IMR-90 (cell line): ENCODE measurements around the gene SOX6. TPM values are rescaled to one million over a fixed set of nuclear protein-coding genes. Genes with fewer than 3 reads are reported as not detected.

Experiments
- ATAC-seq: fragments of 200-7000 bp; cut with Tn5 transposase; 2 replicates; pipeline ENCODE4 v1.9.1; 2020; ENCODE audit warnings: low read depth, mild to moderate bottlenecking, moderate library complexity
- BruUV-seq: library from RNA; stranded (reverse); fragments of 400-500 nt; replicated peaks from 2 replicates; lab custom pipeline; 2021; lab: Mats Ljungman, UMichigan
- CTCF ChIA-PET: fragments of 300-600 bp; formaldehyde crosslinking; extraction: SDS; loops from one replicate; lab custom pipeline; 2021; ENCODE audit warnings: antibody characterized with exemption; lab: Yijun Ruan, JAX
- POLR2A ChIA-PET: fragments of 300-600 bp; sonication (Branson Sonifier 250); formaldehyde crosslinking; loops from one replicate; lab custom pipeline; 2022; ENCODE audit warnings: antibody characterized with exemption; ENCODE audit not compliant: unreplicated experiment; lab: Charles Lee
- DNase-seq: peaks from one replicate; pipeline ENCODE4 v3.0.0; 2013
- H2AFZ ChIP-seq: replicated peaks from 2 replicates; pipeline ENCODE3; 2013; ENCODE audit warnings: low read length, mild to moderate bottlenecking; ENCODE audit not compliant: poor library complexity
- H2AK5ac ChIP-seq: 2 replicates; pipeline ENCODE4 v1.6.1; 2013; ENCODE audit warnings: low read depth, low read length, inconsistent platforms
- H2AK9ac ChIP-seq: replicated peaks from 2 replicates; pipeline ENCODE3; 2013; ENCODE audit warnings: mild to moderate bottlenecking, low read depth, low read length, moderate library complexity; ENCODE audit not compliant: poor library complexity
- H2BK120ac ChIP-seq: 2 replicates; pipeline ENCODE4 v1.6.1; 2013; ENCODE audit warnings: low read depth, low read length, inconsistent platforms
- H2BK15ac ChIP-seq: 3 replicates; pipeline ENCODE4 v1.6.1; 2013; ENCODE audit warnings: low read depth, low read length, inconsistent platforms
- H2BK20ac ChIP-seq: 2 replicates; pipeline ENCODE4 v1.6.1; 2013; ENCODE audit warnings: low read depth, mild to moderate bottlenecking, inconsistent platforms, low read length, moderate library complexity
- H2BK5ac ChIP-seq: 2 replicates; pipeline ENCODE4 v1.6.1; 2013; ENCODE audit warnings: mild to moderate bottlenecking, low read depth, low read length, inconsistent platforms; ENCODE audit not compliant: poor library complexity, severe bottlenecking
- H3K14ac ChIP-seq: replicated peaks from 2 replicates; pipeline ENCODE4 v1.6.1; 2013; ENCODE audit warnings: low read depth, low read length, inconsistent platforms
- H3K18ac ChIP-seq: 2 replicates; pipeline ENCODE4 v1.6.1; 2013; ENCODE audit warnings: low read depth, low read length, control low read depth
- H3K23ac ChIP-seq: 2 replicates; pipeline ENCODE4 v1.6.1; 2013; ENCODE audit warnings: low read depth, low read length, inconsistent platforms
- H3K27ac ChIP-seq: 2 replicates; pipeline ENCODE4 v1.5.1; 2013; ENCODE audit warnings: mild to moderate bottlenecking, control low read depth, low read length; ENCODE audit not compliant: insufficient read depth
- H3K27me3 ChIP-seq: 2 replicates; pipeline ENCODE4 v1.6.1; 2013; ENCODE audit warnings: low read length; ENCODE audit not compliant: control insufficient read depth, insufficient read depth
- H3K36me3 ChIP-seq: 2 replicates; pipeline ENCODE4 v1.6.1; 2013; ENCODE audit warnings: low read length, mixed read lengths; ENCODE audit not compliant: control insufficient read depth, insufficient read depth
- H3K4ac ChIP-seq: 2 replicates; pipeline ENCODE4 v1.6.1; 2013; ENCODE audit warnings: low read depth, low read length, inconsistent platforms
- H3K4me1 ChIP-seq: 2 replicates; pipeline ENCODE4 v1.6.1; 2013; ENCODE audit warnings: low read length, mixed read lengths; ENCODE audit not compliant: control insufficient read depth, insufficient read depth
- H3K4me2 ChIP-seq: 2 replicates; pipeline ENCODE4 v1.6.1; 2013; ENCODE audit warnings: low read depth, mild to moderate bottlenecking, control low read depth, low read length, moderate library complexity
- H3K4me3 ChIP-seq: 2 replicates; pipeline ENCODE4 v1.5.1; 2013; ENCODE audit warnings: low read depth, mild to moderate bottlenecking, control low read depth, low read length, moderate library complexity; ENCODE audit not compliant: insufficient read depth
- H3K56ac ChIP-seq: 2 replicates; pipeline ENCODE4 v1.6.1; 2013; ENCODE audit warnings: low read length, inconsistent platforms; ENCODE audit not compliant: insufficient read depth; ENCODE audit errors: extremely low read depth
- H3K79me1 ChIP-seq, 2 experiments: 2 replicates each; pipeline ENCODE4 v1.6.1; 2013; ENCODE audit warnings: low read length in 2 of 2, inconsistent platforms in 1 of 2, low read depth in 1 of 2
- H3K9ac ChIP-seq: 2 replicates; pipeline ENCODE4 v1.6.1; 2013; ENCODE audit warnings: low read depth, low read length, control low read depth
- H3K9me1 ChIP-seq: 2 replicates; pipeline ENCODE4 v1.6.1; 2013; ENCODE audit warnings: low read length, inconsistent platforms; ENCODE audit not compliant: insufficient read depth
- H3K9me3 ChIP-seq: 2 replicates; pipeline ENCODE4 v1.6.1; 2013; ENCODE audit warnings: low read length; ENCODE audit not compliant: control insufficient read depth, insufficient read depth
- H4K20me1 ChIP-seq: 2 replicates; pipeline ENCODE4 v1.6.1; 2013; ENCODE audit warnings: low read length, inconsistent platforms; ENCODE audit not compliant: insufficient read depth
- H4K5ac ChIP-seq: 2 replicates; pipeline ENCODE4 v1.6.1; 2013; ENCODE audit warnings: mild to moderate bottlenecking, low read depth, low read length, control low read depth
- H4K8ac ChIP-seq, 2 experiments: 2 replicates each; pipeline ENCODE4 v1.6.1; 2013; ENCODE audit warnings: low read depth in 2 of 2, low read length in 2 of 2, control low read depth in 1 of 2, inconsistent platforms in 1 of 2
- H4K91ac ChIP-seq: 2 replicates; pipeline ENCODE4 v1.6.1; 2013; ENCODE audit warnings: low read depth, low read length, inconsistent platforms; ENCODE audit not compliant: insufficient read depth
- BHLHE40 ChIP-seq: fragments of 150-350 bp; IDR thresholded peaks from 2 replicates; pipeline ENCODE4 v1.6.1; 2016; ENCODE audit warnings: mild to moderate bottlenecking, low read depth, low read length
- CEBPB ChIP-seq: IDR thresholded peaks from 2 replicates; pipeline ENCODE4 v1.6.1; 2012; ENCODE audit warnings: low read depth, low read length, improper control_type of control experiment
- CHD1 ChIP-seq: IDR thresholded peaks from 2 replicates; pipeline ENCODE4 v1.6.1; 2012; ENCODE audit warnings: low read depth, low read length, improper control_type of control experiment
- FOS ChIP-seq: fragments of 150-350 bp; IDR thresholded peaks from 2 replicates; pipeline ENCODE4 v1.6.1; 2016; ENCODE audit warnings: low read depth, low read length
- MAFK ChIP-seq: IDR thresholded peaks from 2 replicates; pipeline ENCODE4 v1.6.1; 2012; ENCODE audit warnings: low read depth, low read length, improper control_type of control experiment
- MAZ ChIP-seq: IDR thresholded peaks from 2 replicates; pipeline ENCODE4 v1.6.1; 2012; ENCODE audit warnings: low read depth, mild to moderate bottlenecking, low read length, improper control_type of control experiment, moderate library complexity, borderline replicate concordance
- MXI1 ChIP-seq: IDR thresholded peaks from 2 replicates; pipeline ENCODE4 v1.6.1; 2012; ENCODE audit warnings: low read depth, mild to moderate bottlenecking, low read length, moderate library complexity, borderline replicate concordance
- NFE2L2 ChIP-seq: fragments of 150-350 bp; IDR thresholded peaks from 2 replicates; pipeline ENCODE4 v1.6.1; 2016; ENCODE audit warnings: low read depth, mild to moderate bottlenecking, low read length
- POLR2A ChIP-seq: IDR thresholded peaks from 2 replicates; pipeline ENCODE4 v1.6.1; 2012; ENCODE audit warnings: mild to moderate bottlenecking, low read depth, low read length
- RAD21 ChIP-seq: IDR thresholded peaks from 2 replicates; pipeline ENCODE4 v1.6.1; 2012; ENCODE audit warnings: low read length, improper control_type of control experiment
- RCOR1 ChIP-seq: IDR thresholded peaks from 2 replicates; pipeline ENCODE4 v1.6.1; 2012; ENCODE audit warnings: mild to moderate bottlenecking, low read length, improper control_type of control experiment; ENCODE audit not compliant: insufficient replicate concordance
- RFX5 ChIP-seq: IDR thresholded peaks from 2 replicates; pipeline ENCODE4 v1.8.0; 2012; ENCODE audit warnings: low read depth, mild to moderate bottlenecking, low read length, moderate library complexity
- SMC3 ChIP-seq: fragments of 150-350 bp; IDR thresholded peaks from 2 replicates; pipeline ENCODE4 v1.6.1; 2016; ENCODE audit warnings: low read depth, mild to moderate bottlenecking, antibody characterized with exemption, low read length, moderate library complexity
- WGBS, 2 experiments: methylation state at CpG; one replicate each; pipeline versions ENCODE4 v1.1.5 to v1.1.7; 2013; ENCODE audit warnings: missing lambda C conversion rate in 2 of 2; ENCODE audit not compliant: insufficient read length in 1 of 2; ENCODE audit errors: extremely low coverage in 2 of 2; 5-methylcytosine and 5-hydroxymethylcytosine counted together
- dilution Hi-C: fragments of 300-500 bp; cut with HindIII; formaldehyde crosslinking; loops from one replicate; pipeline ENCODE4 v1.14.3; 2018; ENCODE audit warnings: low sequenced_read_pairs; ENCODE audit not compliant: unreplicated experiment
- in situ Hi-C: fragments of 300-500 bp; cut with MboI; formaldehyde crosslinking; loops from 3 replicates; pipeline ENCODE4 v1.14.3; 2019; ENCODE audit warnings: low sequenced_read_pairs, inconsistent platforms, mixed read lengths
- intact Hi-C: fragments of 100-400 bp; cut with micrococcal nuclease; formaldehyde crosslinking; loops from 2 replicates; pipeline ENCODE4 v1.10.0; 2022
- polyA plus RNA-seq, 3 experiments: library from polyadenylated mRNA; depleted of rRNA; stranded (reverse); fragments of >200 nt; gene quantifications; 2 replicates each; pipeline ENCODE4 v1.2.3, GENCODE V29; 2012; ENCODE audit warnings: low replicate concordance in 1 of 3
- total RNA-seq: library from RNA; depleted of rRNA; stranded (reverse); fragments of >200 nt; gene quantifications from 2 replicates; pipeline ENCODE4 v1.2.3, GENCODE V29; 2012
- TF ChIP-seq, protein P1 (sequence below): fragments of 150-350 bp; IDR thresholded peaks from 2 replicates; pipeline ENCODE4 v1.6.1; 2017; ENCODE audit warnings: mild to moderate bottlenecking, antibody characterized with exemption, low read length, low read depth
- TF ChIP-seq, protein P2 (sequence below): fragments of 150-350 bp; IDR thresholded peaks from 2 replicates; pipeline ENCODE4 v1.6.1; 2016; ENCODE audit warnings: low read depth, mild to moderate bottlenecking, low read length, moderate library complexity, borderline replicate concordance
- TF ChIP-seq, protein P3 (sequence below): conservative IDR thresholded peaks from 2 replicates; pipeline ENCODE4 v1.5.1; 2012; ENCODE audit warnings: mild to moderate bottlenecking, low read depth, low read length, improper control_type of control experiment

SOX6 gene
- total and polyA plus RNA-seq, 2 of the 4 experiments (the other 2 are of a cell fraction) = 1.7 to 7.7 TPM

DNA sequence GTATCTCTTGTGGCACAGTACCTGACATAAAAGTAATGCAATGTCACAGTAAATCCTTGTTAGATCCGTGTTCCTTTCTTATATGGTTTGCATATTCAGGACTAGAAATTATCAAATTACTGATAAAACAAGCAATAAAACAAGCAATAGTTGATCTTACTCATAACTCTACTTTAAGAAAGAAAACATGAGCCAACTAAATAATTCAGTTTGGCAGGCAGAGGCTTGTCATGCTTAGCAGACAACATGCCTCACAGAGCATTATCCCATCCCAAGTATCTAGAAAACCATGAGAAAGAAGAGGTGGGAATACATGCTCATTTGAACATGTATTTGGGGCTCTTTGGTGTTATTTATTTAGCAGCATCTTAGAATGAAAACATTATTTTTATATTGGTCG, 241.9 kb downstream of the SOX6 start:
- H3K56ac ChIP-seq = no peak overlapping the region
- H3K27me3 ChIP-seq = no peaks in the 10 kb centered on the region
- no peak overlapping the region for H2AFZ ChIP-seq
- H4K5ac ChIP-seq = no peak overlapping the region
- WGBS, 2 experiments = no CpG with 5 or more reads among the region's 2 CpGs
- no peak overlapping the region for H2AK5ac ChIP-seq
- in situ Hi-C loops (no loop called here), intact Hi-C loops (no loop called here), dilution Hi-C loops (no loop called here)
- H3K4me1 ChIP-seq = peaks cover 5% of the 10 kb centered on the region; the same call in 1 of the 2 replicates
- no peaks in the 10 kb centered on the region for H4K20me1 ChIP-seq
- no peak overlapping the region for H2BK5ac ChIP-seq
- no peak overlapping the region for H3K18ac ChIP-seq
- H3K36me3 ChIP-seq = no peaks in the 10 kb centered on the region
- H3K4me2 ChIP-seq = no peak overlapping the region
- H4K8ac ChIP-seq = no peak overlapping the region
- H3K4ac ChIP-seq = no peak overlapping the region
- H3K9ac ChIP-seq = no peak overlapping the region
- POLR2A ChIA-PET = no interaction called here
- H2BK15ac ChIP-seq = no peak overlapping the region
- CTCF ChIA-PET = no interaction called here
- BruUV-seq = no TSS peak
- H3K4me3 ChIP-seq = no peak overlapping the region
- TF ChIP-seq, protein P1, sequence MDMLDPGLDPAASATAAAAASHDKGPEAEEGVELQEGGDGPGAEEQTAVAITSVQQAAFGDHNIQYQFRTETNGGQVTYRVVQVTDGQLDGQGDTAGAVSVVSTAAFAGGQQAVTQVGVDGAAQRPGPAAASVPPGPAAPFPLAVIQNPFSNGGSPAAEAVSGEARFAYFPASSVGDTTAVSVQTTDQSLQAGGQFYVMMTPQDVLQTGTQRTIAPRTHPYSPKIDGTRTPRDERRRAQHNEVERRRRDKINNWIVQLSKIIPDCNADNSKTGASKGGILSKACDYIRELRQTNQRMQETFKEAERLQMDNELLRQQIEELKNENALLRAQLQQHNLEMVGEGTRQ = no peak
- TF ChIP-seq NFE2L2 = no peak
- TF ChIP-seq SMC3 = no peak
- TF ChIP-seq CEBPB = no peak
- TF ChIP-seq RCOR1 = no peak
- no peak for TF ChIP-seq FOS
- TF ChIP-seq, protein P2, sequence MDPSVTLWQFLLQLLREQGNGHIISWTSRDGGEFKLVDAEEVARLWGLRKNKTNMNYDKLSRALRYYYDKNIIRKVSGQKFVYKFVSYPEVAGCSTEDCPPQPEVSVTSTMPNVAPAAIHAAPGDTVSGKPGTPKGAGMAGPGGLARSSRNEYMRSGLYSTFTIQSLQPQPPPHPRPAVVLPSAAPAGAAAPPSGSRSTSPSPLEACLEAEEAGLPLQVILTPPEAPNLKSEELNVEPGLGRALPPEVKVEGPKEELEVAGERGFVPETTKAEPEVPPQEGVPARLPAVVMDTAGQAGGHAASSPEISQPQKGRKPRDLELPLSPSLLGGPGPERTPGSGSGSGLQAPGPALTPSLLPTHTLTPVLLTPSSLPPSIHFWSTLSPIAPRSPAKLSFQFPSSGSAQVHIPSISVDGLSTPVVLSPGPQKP = no peak
- TF ChIP-seq MXI1 = no peak
- no peak for TF ChIP-seq RFX5
- no peak for TF ChIP-seq CHD1
- TF ChIP-seq, protein P3, sequence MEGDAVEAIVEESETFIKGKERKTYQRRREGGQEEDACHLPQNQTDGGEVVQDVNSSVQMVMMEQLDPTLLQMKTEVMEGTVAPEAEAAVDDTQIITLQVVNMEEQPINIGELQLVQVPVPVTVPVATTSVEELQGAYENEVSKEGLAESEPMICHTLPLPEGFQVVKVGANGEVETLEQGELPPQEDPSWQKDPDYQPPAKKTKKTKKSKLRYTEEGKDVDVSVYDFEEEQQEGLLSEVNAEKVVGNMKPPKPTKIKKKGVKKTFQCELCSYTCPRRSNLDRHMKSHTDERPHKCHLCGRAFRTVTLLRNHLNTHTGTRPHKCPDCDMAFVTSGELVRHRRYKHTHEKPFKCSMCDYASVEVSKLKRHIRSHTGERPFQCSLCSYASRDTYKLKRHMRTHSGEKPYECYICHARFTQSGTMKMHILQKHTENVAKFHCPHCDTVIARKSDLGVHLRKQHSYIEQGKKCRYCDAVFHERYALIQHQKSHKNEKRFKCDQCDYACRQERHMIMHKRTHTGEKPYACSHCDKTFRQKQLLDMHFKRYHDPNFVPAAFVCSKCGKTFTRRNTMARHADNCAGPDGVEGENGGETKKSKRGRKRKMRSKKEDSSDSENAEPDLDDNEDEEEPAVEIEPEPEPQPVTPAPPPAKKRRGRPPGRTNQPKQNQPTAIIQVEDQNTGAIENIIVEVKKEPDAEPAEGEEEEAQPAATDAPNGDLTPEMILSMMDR = no peak
- TF ChIP-seq BHLHE40 = no peak
- no peak for TF ChIP-seq RAD21
- no peak for TF ChIP-seq POLR2A
- TF ChIP-seq MAFK = no peak
- no peak for TF ChIP-seq MAZ
- ATAC-seq (no peak), DNase-seq (no peak)
- H4K91ac ChIP-seq = no peak overlapping the region
- no peak overlapping the region for H2BK120ac ChIP-seq
- H3K27ac ChIP-seq = no peak overlapping the region
- no peaks in the 10 kb centered on the region for H3K9me1 ChIP-seq
- no peaks in the 10 kb centered on the region for H3K9me3 ChIP-seq
- H3K14ac ChIP-seq = no peak overlapping the region
- H3K23ac ChIP-seq = no peak overlapping the region
- no peak overlapping the region for H2BK20ac ChIP-seq
- no peaks in the 10 kb centered on the region for H3K79me1 ChIP-seq
- no peak overlapping the region for H2AK9ac ChIP-seq
